ENCODE results near the gene PHF19.

PHF19 gene

DNA sequence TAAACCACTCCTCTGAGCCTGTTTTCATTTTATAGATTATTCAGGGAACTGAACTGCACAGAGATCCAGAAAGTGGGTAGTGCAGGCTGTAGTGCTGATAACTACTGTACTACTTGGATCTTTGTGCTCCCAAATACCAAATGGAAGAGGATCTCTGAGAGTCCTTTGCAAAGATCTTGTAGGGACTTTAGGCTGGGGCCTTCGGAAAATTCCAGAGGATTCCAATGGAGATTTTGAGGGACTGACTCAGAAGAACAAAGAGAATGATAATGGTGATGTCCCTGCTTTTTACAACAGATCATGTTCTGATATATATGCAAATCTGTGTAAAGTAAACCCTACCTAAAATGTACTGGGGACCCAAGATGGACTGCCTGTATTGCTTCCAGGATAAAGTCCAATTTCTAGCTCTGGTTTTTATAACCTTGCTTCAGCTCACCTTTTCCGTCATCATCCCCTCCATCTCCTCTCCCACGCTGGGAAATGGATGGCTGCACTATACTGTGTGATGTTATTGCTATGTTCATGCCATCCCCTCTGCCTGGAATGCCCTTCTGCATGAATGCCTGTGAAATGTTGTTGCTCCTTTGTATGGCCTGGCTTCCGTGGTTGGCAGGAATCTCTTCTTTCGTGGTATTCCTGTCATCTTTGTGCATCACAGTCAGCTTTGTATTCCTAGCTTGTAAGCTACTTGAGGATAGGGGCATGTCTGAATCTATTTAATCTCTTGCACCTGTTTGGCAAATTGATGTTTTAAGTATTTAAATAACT lies 24.6 kb downstream of the PHF19 start:
- DNase-seq = no peak

DNA sequence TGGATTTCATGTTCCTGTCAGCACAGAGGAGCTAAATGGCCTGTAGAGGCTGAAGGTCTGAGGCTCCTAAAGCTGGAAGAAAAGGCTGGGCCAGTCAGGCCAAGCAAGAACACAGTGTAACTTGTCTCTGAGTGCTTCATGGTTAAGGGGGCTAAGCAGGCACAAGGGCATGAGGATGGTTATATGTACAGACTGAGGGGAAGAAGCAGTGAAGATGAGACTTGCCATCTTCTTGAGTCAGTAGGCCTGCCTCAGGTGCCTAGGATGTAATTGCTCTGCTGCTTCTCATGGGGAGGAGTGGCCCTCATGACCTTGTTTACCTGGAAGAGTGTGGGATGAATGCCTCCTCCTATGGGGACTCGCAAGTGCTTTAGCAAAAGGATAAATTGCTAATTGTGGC lies 25.5 kb downstream of the PHF19 start:
- DNase-seq = no peak

DNA sequence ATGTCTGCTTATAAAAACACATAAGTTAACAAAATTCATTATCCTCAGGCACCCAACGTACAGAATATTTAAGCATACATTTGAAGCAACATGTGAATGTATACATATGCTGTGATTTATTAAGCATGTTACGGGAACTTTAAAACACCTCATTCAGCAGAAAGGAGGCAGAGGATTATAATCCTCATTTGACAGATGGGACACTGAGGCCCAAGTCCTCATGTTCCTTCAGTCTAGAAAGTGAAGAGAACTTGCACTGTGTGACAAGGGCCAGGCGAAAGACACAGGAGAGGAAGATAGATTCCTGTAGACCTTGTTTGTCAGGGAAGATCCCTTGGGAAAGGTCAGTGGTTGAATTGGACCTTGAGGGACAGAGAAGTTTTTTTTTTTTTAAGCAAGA lies 26.7 kb downstream of the PHF19 start:
- no peak for DNase-seq

DNA sequence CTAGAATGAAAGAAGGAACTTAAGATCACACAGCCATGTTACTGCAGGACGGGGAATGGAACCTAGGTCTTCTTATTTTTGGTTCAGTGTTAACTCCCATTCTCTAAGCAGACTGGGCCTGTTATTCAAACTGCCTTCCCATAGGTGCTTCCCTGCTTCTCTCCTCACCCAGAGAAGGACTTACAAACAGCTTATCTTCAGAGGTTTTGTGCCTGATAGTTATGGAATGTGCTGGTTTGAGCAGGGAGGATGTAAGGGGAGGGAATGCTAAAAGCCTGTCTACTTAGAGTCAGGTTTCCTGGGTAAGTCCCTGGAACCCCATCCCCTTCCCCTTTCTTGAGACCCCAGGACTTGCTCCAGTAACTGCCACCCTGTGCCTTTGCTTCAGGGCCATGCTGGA lies 30.1 kb downstream of the PHF19 start:
- DNase-seq = no peak

DNA sequence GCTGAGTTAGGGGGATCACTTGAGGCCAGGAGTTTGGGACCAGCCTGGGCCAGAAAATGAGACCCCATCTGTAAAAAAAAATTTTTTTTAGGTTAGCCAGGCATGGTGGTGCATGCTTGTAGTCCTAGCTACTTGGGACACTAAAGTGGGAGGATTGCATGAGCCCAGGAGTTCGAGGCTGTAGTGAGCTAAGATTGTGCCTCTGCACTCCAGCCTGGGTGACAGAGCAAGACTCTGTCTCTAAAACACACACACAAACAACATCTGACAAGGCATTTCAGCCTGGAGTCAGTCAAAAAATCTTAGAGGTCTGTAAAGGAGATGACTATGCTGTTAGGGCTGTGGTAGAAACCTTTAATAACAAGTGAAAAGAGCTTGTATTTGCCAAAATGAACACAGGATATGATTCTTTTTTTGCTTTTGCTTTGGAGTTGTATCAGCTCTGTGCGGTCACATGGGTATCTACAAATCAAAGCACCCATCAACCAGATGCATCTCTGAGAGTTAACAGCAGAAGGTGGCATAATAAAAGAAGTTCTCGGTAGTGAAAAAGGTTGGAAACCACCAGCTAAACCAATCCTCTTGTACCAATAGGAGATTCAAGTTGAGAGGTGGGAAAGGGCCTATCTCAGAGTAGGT lies 30.6 kb downstream of the PHF19 start:
- peak; percentile 80 for DNase-seq

DNA sequence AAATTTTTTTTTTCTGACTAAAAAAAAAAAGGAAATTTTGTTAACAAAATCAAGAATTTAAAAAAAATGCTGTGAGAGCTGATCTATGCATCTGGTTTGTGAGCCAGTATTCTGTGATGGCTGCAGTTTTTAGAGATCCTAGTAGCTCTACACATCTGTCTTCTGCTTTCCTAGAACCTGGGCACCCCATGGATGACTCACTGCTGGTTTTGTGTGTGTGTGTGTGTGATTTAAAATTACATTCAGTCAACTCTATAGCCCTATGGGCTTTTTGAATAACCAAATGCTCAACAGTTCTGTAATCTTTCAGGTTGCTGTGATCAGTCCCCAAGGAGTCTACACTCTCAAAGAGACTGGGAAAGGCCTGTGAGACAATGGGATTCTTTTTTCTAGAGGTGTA lies 31.7 kb downstream of the PHF19 start:
- DNase-seq = no peak

DNA sequence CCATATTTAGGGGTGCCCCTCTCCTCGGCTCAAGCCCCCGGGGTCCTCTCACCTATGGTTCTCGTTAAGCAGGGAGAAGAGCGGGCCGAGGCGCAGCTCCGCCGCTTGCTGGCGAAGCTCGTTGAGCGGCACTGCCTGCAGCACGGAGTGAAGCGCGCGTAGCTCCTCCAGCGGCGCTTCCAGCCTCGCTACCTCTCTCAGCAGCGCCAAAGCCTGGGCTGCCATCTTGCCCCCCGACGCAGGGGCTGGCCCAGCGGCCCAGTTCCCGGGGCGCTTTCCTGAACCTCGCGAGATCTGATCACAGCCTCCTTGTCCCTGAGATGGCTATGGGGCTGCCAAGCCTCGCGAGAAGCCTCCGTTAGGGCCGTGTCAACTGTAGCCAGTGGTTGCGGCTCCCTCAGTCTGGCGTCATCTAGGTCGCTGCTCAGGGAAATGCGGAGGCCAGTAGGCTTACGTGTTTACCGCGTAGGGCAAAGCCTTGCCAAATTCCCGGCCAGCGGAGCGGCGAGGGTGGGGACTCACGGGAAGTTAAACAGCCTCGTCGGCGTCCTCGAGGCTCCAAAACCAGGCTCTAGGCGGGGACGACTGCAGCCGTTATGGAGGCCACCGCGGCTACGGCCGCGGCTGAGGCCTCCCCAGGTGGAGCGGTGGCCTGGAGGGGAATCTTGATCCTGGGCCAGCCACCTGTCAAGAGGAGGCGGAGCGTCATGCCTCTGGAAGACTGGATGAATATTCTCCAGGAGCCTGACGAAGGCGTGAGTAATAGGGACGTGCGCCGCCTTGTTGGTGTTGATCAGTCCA lies 34.1 kb downstream of the PHF19 start, which contains the start of gene PSMD5:
Gene PSMD5 (minus strand): TSS at position 238 of the 801 bp plus-strand sequence. CDS start 13 bp downstream, at position 225.
- peak; percentile 97 for DNase-seq

DNA sequence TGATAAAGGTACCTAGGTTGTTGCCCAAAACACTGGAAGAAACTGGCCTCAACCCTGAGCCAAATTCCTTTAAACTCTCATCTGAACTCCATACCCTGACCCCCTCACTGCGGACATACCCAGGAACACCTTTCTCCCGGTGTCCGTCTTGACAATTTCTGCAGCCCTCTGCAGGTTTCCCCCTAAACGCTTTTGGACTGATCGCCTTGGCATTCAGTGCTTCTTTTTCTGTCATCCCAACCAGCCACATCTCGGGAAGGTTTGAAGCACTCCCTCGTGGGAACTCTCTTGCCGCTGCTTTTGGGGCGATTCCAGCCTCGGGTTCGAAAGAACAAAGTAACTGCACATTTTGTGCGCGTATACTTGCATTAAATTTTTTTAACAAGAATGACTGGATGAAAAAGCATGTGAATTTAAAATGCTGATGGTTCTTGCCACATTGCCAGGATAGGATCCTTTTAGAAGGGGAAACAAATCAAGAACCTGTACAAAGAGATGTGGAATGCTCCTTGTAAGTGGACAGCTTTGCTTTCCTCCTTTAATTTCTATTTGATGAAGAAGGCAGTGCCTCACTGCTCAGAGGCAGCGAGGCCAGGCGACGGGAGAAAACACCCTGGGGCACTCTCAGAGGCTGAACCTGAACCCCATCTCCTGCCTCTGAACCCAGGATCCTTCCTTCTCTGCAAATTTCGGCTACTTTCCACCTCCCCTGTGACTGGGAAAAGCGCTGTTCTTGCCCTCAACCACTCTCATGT lies 34.9 kb downstream of the PHF19 start:
- no peak for DNase-seq

DNA sequence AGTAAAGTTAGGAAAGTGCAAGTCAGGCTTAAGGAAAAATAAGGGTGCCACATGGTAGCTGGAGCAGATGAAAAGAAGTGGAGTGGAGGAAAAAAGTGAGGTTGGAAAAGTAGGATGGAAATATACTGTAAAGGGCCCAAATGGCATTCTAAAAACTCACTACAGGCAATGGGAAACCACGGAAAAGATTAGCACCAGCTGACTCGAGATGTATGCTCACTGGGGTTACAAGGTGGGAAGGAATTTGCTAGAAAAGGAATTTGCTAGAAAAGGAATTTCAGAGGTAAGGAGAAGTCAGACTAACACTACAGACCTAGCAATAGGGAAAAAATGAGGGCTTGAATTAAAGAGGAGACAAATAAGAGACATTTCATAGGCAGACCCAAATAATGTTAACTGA lies 37.8 kb downstream of the PHF19 start:
- DNase-seq = no peak

DNA sequence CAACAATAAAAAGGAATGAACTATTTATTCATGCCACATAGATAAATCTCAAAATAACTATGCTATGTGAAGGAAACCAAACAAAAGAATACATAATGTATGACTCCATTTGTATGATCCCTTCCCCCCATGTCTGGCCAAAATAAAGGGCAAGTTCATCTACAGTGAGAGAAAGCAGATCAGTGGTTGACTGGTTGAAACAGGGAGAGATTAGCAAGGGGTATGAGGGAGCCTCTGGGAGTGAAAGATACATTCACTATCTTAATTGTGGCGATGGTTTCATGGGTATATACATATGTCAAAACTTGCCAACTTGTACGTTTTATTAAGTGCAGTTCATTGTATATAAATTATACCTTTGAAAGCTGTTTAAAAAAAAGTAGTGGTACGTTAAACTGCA lies 39.1 kb downstream of the PHF19 start:
- no peak for DNase-seq

DNA sequence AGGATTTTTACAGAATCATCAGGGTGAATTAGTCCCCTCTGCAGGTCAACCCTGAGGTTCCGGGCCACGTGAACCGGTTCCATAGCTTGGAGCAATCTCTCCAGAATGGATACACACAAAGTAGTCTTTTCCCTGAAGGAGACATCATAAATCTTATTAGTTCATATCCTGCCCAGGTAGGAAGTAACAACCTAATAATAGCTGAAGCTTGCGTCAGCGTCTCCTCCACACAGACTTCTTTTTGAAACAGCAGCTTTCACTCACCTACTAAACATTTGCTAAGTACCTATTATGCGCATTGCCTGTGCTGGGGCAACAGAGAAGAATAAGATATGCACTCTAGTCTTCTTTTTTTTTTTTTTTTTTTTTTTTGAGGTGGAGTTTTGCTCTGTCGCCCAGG lies 43.7 kb downstream of the PHF19 start:
- no peak for DNase-seq

DNA sequence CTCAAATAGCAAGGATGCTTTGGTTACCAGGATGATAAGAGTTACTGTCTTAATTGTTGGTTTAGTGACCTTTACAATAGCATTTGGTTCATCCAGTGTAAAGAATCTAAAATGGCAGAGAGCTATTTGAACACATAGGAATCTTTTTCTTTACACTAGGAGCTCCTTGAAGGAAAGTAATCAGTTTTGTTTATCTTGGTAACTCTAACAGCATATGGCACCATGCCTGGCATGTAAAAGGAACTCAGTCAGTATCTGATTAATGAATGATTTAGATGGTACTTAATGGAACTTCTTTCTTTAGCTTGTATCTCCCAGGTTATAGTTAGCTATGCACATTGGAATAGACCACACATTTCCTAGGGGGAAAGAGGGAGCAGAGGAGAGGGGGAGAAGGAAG lies 44.2 kb downstream of the PHF19 start:
- no peak for DNase-seq

DNA sequence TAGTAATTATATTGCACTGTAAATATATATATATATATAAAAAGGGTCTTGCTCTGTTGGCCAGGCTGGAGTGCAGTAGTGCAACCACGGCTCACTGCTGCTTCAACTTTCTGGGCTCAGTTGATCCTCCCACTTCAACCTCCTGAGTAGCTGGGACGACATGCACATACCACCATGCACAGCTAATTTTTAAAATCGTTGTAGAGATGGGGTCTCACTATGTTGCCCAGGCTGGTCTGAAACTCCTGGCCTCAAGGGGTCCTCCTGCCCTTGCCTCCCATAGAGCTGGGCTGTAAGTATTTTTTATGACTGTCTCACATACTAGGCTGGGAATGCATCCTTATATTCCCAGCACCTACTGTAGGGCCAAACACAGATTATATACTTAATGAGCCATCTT lies 46.1 kb downstream of the PHF19 start:
- DNase-seq = no peak

DNA sequence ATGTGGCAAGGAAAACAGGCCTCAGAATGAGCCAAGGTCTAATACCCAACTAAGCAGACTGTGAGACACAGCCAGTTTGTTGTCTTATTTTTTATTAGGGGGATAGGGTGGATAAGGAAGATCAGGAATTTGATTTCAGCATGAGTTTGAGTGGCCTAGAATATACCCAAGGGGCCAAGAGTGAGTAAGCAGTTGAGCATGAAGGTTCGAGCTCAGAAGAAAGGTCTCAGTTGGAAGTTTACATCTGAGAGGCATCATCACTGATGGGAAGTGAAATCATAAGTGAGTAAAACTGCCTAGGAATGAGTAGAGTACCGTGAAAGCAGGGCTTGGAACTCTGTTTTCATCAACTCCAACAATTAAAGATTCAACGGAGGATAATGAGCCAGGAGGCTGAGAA lies 46.8 kb downstream of the PHF19 start:
- no peak for DNase-seq

DNA sequence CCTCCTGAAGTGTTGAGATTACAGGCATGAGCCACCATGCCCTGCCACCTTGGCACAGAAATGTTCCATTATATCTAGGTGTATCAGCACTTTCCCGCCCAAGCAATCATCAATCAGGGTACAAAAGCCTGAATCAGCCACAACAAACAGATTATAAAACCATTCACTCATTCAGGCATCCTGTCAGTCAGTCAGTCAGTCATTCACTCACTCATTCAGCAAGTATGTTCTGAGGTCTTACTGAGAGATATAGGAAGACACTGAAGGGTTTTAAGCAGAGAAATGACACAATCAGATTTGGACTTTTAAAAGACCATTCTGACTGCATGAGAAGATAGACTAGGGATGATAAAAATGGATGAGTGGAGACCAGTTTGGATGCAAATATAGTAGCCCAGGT lies 47.3 kb downstream of the PHF19 start:
- DNase-seq = no peak

DNA sequence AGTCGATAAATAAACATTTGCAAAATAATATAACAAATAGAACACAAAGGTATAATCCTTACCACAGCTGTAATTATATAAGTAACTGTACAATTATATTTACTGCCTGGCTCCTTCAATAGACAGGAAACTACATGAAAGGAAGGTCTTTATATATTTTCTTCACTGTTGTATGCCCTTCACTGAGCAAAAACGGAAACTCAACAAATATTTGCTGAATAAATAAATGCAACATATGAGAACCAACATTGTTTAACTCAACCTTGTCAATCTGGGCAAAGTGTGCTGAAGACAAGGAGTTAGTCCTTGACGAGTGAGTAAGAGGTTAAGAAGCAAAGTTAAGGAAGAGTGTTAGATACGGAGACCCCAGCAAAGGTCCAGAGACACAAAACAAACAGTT lies 56.9 kb downstream of the PHF19 start:
- DNase-seq = no peak

DNA sequence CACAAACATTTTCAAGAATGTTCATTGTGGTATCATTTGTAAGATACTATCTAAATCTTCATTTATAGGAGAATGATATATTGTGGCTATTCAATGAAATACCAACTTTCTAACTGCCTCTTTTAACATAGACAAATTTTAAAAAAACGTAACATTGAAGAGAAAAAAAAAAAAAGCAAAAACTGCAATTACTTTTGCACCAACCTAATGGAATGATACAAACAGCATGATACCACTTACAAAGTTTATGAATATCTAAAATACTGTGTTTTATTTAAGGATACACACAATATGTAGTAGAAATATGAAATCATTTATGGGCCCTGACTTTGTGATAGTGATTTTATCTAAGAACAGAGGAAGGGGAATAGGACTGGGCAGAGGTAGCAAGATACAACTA lies 58.4 kb downstream of the PHF19 start:
- DNase-seq = no peak

DNA sequence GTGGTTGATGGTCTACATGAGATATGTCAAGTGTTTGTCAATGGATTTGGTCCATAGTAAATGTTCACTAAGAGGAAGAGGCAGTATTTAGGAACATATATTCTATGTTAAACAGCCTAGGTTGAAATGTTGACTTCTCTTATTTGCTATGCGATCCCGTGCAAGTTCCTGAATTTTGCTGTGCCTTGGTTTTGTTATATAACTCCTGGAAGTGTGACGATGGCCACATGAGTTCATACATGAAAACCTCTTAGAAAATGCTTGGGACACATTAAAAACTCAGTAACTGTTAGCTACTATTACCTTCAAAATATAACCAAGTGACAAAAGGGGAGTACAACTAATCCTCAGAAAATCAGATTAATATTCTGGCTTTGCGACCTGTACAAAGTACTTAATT lies 61.9 kb downstream of the PHF19 start:
- no peak for DNase-seq

DNA sequence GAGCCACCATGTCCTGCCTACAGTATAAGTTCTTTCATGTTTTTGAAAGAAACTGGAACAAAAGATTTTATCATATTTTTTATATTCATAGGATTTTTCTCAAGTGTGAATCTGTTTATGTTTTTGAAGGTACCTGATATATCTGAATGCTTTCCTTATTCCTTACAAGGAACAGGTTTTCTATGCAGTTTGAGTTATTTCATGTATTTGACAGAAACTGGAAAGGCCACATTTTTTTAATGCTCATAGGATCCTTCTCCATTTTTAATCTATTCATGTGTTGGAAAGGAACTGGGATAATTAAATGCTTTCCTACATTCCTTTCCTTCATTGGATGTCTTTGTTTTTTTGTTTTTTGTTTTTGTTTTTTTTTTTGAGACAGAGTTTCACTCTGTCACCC lies 68.1 kb downstream of the PHF19 start:
- DNase-seq = no peak

DNA sequence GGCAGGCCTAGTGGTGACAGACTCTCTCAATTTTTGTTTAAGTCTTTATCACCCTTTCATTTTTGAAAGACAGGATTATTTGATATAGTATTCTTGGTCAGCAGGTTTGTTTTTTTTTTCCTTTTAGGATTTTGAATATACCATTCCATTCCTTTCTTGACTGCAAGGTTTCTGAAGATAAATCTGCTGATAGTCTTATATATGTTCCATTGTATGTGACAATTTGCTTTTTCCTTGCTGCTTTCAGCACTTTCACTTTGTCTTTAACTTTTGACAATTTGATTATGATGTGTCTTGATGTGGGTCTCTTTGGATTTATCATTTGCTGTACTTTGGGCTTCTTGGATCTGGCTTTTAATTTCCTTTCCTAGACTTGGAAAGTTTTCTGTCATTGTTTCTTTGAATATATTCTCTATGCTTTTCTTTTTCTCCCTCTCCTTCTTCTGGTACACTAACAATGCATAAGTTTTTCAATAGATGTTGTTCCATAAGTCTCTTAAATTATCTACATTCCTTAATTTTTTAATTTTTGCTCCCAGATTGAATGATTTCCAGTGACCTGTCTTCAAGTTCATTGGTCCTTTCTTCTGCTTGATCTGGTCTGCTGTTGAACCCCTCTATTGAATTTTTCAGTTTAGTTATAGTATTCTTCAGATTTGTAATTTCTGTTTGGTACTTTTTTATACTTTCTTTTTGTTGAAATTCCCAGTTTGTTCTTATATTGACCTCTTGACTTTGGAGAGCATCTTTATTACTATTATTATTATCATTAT lies 69.2 kb downstream of the PHF19 start:
- no peak for DNase-seq
